GM18868 (cell line): ENCODE measurements around the gene ICA1L.
"Not testable (repeated sequence)": the region's sequence is repeated elsewhere in the genome, so short reads cannot be mapped to it uniquely, and the experiment has no call there.

Experiments
- ATAC-seq: cut with Tn5 transposase; IDR thresholded peaks from one replicate; pipeline ENCODE4 v1.9.1; 2021; ENCODE audit warnings: mild to moderate bottlenecking, moderate library complexity; ENCODE audit not compliant: unreplicated experiment

The ICA1L gene

GRCh38 chr2:202871300-202872141, at the start of gene ICA1L:
Gene ICA1L (minus strand): TSS chr2:202871766. CDS start chr2:202829009, 42,757 bp downstream.
- peak; percentile 54 for ATAC-seq

GRCh38 chr2:202918860-202919259, 47.3 kb upstream of the ICA1L start:
- ATAC-seq, result no peak

GRCh38 chr2:202912342-202913201, 41.0 kb upstream of the ICA1L start:
- ATAC-seq, result peak; percentile 50

GRCh38 chr2:202911512-202912341, 40.2 kb upstream of the ICA1L start, which contains the start of the genes CARF and WDR12:
Gene CARF (plus strand): TSS chr2:202912275. CDS start chr2:202941903, 29,628 bp downstream.
Gene WDR12 (minus strand): TSS chr2:202911673. CDS start chr2:202911476, 197 bp downstream.
- peak; percentile 79 for ATAC-seq

GRCh38 chr2:202911203-202911511, 39.6 kb upstream of the ICA1L start:
- ATAC-seq, result peak; percentile 12

GRCh38 chr2:202910698-202911097, 39.1 kb upstream of the ICA1L start:
- ATAC-seq, result no peak

- ATAC-seq, result not testable (repeated sequence)
These were observed 38.7 kb upstream of the ICA1L start for GRCh38 chr2:202910250-202910649.

- ATAC-seq, result no peak
These were observed 38.0 kb upstream of the ICA1L start for GRCh38 chr2:202909394-202910192.

GRCh38 chr2:202908186-202908585, 36.6 kb upstream of the ICA1L start:
- no peak for ATAC-seq

- ATAC-seq, result not testable (repeated sequence)
These were observed 33.9 kb upstream of the ICA1L start for GRCh38 chr2:202905507-202905906.

- no peak for ATAC-seq
These were observed 13.6 kb upstream of the ICA1L start for GRCh38 chr2:202885190-202885589.

- no peak for ATAC-seq
These were observed 12.6 kb upstream of the ICA1L start for GRCh38 chr2:202883987-202884675.

- ATAC-seq, result no peak
These were observed 10.0 kb upstream of the ICA1L start for GRCh38 chr2:202881570-202881969.

- ATAC-seq, result no peak
These were observed 6.1 kb upstream of the ICA1L start for GRCh38 chr2:202877699-202878098.

GRCh38 chr2:202870431-202871299, 901 bp downstream of the ICA1L start:
- ATAC-seq, result peak; percentile 77

GRCh38 chr2:202861987-202862386, 9.6 kb downstream of the ICA1L start:
- ATAC-seq, result no peak

GRCh38 chr2:202858601-202859000, 13.0 kb downstream of the ICA1L start:
- ATAC-seq, result no peak

GRCh38 chr2:202849343-202849742, 22.2 kb downstream of the ICA1L start:
- not testable (repeated sequence) for ATAC-seq
